ENCODE results near the gene DTX1. TPM values are rescaled to one million over a fixed set of nuclear protein-coding genes. Genes with fewer than 3 reads are reported as not detected.

The DTX1 gene
- total and polyA plus RNA-seq, 4 donors, result 0.15 to 4.8 (median 2.3) TPM

DNA sequence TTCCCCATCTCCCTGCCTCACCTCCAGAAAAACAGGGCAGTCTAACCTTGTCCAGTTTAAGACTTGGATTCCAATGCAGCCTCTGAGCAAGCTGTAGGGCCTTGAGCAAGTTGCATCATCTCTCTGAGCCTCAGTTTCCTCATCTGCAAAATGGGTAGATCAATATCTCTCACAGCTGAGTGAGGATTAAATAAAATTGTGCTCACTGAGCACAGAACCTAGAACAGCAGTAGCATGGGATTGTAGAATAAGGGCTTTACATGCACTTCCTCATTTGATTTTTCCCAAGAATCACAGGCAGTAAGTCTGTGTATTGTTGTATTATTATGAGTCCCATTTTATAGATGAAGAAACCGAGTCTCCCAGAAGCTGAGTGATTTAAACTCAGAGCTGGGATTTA, 2.0 kb downstream of the DTX1 start:
- no peaks in the 10 kb centered on the region for H3K27me3 ChIP-seq (ENCODE audit: control insufficient read depth in 1 of 2, insufficient read depth in 2 of 2, low read length in 1 of 2)
- H3K36me3 ChIP-seq (ENCODE audit: control insufficient read depth in 1 of 2, insufficient read depth in 2 of 2, low read length in 1 of 2), result no peaks in the 10 kb centered on the region
- 93 to 94% methylated on average over 1 of the region's 1 CpG for WGBS, 2 donors
- no peak overlapping the region for H3K4me3 ChIP-seq (ENCODE audit: low read length in 2 of 2)
- intact Hi-C loops (cut with DNase I), result no loop called here
- DNase-seq (no peak), ATAC-seq (ENCODE audit: low FRiP score) (no peak)
- H3K4me1 ChIP-seq (ENCODE audit: control insufficient read depth in 1 of 2, insufficient read depth in 2 of 2, low read length in 2 of 2), result no peaks in the 10 kb centered on the region
- no peak overlapping the region for H3K27ac ChIP-seq (ENCODE audit: low read depth in 1 of 2, low read length in 2 of 2)
- no peaks in the 10 kb centered on the region for H3K9me3 ChIP-seq (ENCODE audit: control insufficient read depth, low read length)

DNA sequence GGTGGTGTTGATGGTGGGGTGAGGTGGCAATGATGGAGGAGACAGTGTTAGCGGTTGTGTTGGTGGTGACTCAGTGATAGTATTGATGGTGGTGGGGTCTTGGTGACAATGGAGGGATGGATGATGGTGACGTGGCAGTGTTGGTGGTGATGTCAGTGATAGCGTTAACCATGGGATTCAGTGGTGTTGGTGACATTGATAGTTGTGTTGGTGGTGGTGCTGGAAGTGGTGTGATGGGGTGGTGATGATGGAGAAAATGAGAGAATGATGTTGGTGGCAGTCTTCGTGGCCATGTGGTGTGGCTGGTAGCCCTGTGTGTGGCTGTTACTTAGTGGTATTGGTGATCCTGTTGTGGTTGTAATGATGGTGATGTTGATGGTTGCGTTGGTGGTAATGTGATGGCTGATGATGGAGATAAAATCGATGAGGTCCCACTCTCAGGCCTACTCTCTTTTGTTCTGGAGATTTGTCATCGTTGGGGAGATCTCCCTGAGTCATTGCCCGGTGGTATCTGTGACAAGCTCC, 2.6 kb downstream of the DTX1 start:
- Histone ChIP-seq H3K36me3 (ENCODE audit: control insufficient read depth in 1 of 2, insufficient read depth in 2 of 2, low read length in 1 of 2) (no peaks in the 10 kb centered on the region), H3K27me3 (ENCODE audit: control insufficient read depth in 1 of 2, insufficient read depth in 2 of 2, low read length in 1 of 2) (no peaks in the 10 kb centered on the region), H3K4me3 (ENCODE audit: low read length in 2 of 2) (no peak overlapping the region), H3K9me3 (ENCODE audit: control insufficient read depth, low read length) (no peaks in the 10 kb centered on the region), H3K27ac (ENCODE audit: low read depth in 1 of 2, low read length in 2 of 2) (no peak overlapping the region), H3K4me1 (ENCODE audit: control insufficient read depth in 1 of 2, insufficient read depth in 2 of 2, low read length in 2 of 2) (no peaks in the 10 kb centered on the region)
- 90 to 91% methylated on average over 8 of the region's 8 CpGs for WGBS, 2 donors
- intact Hi-C loops (cut with DNase I), result no loop called here
- no peak for ATAC-seq (ENCODE audit: low FRiP score)
- DNase-seq, result no peak

DNA sequence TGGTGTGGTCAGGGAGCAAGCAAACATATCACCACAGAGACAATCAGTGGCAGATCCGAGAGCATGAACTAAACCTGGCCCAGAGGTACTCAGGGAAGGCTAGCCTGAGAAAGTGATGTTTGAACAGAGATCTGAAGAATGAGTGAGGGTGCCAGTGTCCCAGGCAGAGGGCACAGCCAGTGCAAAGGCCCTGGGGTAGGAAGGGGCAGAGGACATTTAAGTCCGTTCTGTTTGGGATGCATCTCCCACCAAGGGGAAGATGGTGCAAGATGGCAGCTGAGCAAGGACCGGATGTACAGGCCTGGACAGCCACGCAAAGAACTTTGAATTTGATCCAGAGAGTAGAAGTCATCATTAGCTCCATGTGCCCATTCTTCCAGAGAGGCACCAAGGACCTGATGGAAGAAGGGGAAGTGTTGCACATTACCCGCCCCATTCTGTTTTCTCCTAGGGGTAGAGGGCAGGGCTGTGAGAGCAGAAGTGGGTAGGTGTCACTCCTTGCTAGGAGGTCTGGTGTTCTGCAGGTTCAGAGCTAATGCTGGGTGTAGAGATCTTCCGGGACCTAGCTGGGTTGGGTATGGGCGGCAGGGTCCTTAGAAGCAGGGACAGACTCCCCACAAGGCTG, 3.9 kb downstream of the DTX1 start:
- H3K4me3 ChIP-seq (ENCODE audit: low read length in 2 of 2), result no peak overlapping the region
- 77 to 83% methylated on average over 7 of the region's 7 CpGs for WGBS, 2 donors
- no peaks in the 10 kb centered on the region for H3K9me3 ChIP-seq (ENCODE audit: control insufficient read depth, low read length)
- H3K27me3 ChIP-seq (ENCODE audit: control insufficient read depth in 1 of 2, insufficient read depth in 2 of 2, low read length in 1 of 2), result peaks cover 0 to 3% of the 10 kb centered on the region in 2 donors
- no peak overlapping the region for H3K27ac ChIP-seq (ENCODE audit: low read depth in 1 of 2, low read length in 2 of 2)
- intact Hi-C loops (cut with DNase I), result no loop called here
- no peaks in the 10 kb centered on the region for H3K4me1 ChIP-seq (ENCODE audit: control insufficient read depth in 1 of 2, insufficient read depth in 2 of 2, low read length in 2 of 2)
- ATAC-seq (ENCODE audit: low FRiP score), result no peak
- no peaks in the 10 kb centered on the region for H3K36me3 ChIP-seq (ENCODE audit: control insufficient read depth in 1 of 2, insufficient read depth in 2 of 2, low read length in 1 of 2)
- DNase-seq, result no peak

DNA sequence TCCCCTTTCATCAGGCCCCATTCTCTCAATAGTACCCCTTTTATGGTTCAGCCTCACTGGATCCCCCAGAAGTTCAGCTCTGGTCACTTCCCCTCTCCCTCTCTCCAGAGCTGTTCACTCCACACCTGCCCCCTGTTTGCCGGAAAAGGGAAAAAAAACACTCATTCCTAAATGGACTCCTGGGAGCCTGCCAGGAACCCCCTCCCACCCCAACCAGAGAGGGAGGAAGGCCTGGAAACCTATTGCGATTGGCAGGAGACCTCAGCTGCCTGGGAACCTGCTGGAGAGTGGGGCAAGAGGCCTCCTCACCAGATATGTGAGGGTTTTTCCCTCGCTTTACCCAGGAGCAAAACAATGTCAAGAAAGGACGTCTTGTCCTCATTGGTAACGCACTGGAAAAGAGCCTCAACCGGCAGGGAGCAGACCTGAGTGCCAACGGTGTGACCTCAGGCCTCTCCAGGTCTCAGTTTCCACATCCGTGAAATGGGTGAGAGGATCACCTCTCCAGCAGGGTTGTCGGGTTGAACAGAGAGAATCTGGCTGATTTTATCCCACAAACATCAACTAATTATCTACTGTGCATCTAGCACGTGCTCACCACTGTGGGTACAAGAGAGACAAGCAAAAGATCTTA, 4.6 kb downstream of the DTX1 start:
- no peak overlapping the region for H3K27ac ChIP-seq (ENCODE audit: low read depth in 1 of 2, low read length in 2 of 2)
- WGBS, 2 donors, result 55 to 57% methylated on average over 10 of the region's 10 CpGs
- intact Hi-C loops (cut with DNase I), result no loop called here
- DNase-seq, result no peak
- ATAC-seq (ENCODE audit: low FRiP score), result no peak
- no peak overlapping the region for H3K4me3 ChIP-seq (ENCODE audit: low read length in 2 of 2)
- H3K9me3 ChIP-seq (ENCODE audit: control insufficient read depth, low read length), result no peaks in the 10 kb centered on the region
- peaks cover 0 to 3% of the 10 kb centered on the region in 2 donors for H3K27me3 ChIP-seq (ENCODE audit: control insufficient read depth in 1 of 2, insufficient read depth in 2 of 2, low read length in 1 of 2)
- H3K36me3 ChIP-seq (ENCODE audit: control insufficient read depth in 1 of 2, insufficient read depth in 2 of 2, low read length in 1 of 2), result no peaks in the 10 kb centered on the region
- H3K4me1 ChIP-seq (ENCODE audit: control insufficient read depth in 1 of 2, insufficient read depth in 2 of 2, low read length in 2 of 2), result no peaks in the 10 kb centered on the region

DNA sequence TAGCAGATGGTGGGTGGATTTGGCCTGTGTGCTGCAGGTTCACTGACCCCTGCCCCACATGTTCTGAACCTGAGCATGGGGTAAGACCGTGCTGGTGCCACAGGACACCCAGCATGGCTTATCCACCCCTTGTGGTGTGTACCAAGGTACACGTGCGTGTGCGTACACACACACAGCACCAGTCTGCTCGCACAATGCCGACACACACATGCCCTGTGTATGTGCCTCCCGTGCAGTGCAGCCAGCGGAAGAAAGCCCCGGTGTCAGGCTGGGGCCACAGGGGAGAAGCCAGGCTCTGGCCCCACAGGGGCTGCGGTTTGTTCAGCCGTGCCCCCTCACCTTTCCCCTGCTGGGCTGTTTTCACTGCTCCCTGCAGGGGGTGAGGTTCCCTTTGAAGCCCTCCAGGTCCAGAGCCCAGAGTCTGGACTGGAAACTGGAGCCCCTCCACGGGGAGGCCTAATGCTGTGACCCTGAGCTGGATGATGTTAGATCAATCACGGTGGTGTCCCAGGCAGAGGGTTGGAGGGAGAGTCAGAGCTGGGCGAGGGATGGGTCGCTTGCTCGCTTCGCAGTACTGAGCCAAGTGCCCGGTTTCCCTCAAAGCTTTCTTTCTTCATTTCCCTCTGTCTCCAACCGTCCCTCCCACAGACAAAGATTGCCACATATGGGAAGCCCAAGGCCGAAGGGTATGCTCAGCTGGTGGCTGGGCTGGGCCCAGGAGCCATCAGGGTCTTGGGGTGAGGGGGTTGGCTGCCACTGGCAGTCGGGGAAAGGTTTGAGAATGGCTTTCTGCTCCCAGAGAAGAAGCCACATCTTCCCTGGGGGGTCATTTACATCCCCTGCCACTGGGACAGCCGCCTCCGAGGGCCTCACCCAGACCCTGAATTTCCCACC, 6.2 kb downstream of the DTX1 start:
- ATAC-seq (ENCODE audit: low FRiP score), result no peak
- no peak overlapping the region for H3K4me3 ChIP-seq (ENCODE audit: low read length in 2 of 2)
- H3K36me3 ChIP-seq (ENCODE audit: control insufficient read depth in 1 of 2, insufficient read depth in 2 of 2, low read length in 1 of 2), result no peaks in the 10 kb centered on the region
- H3K9me3 ChIP-seq (ENCODE audit: control insufficient read depth, low read length), result no peaks in the 10 kb centered on the region
- intact Hi-C loops (cut with DNase I), result no loop called here
- WGBS, 2 donors, result 23 to 39% methylated on average over 20 to 23 of the region's 23 CpGs
- H3K4me1 ChIP-seq (ENCODE audit: control insufficient read depth in 1 of 2, insufficient read depth in 2 of 2, low read length in 2 of 2), result no peaks in the 10 kb centered on the region
- peaks cover 0 to 3% of the 10 kb centered on the region in 2 donors for H3K27me3 ChIP-seq (ENCODE audit: control insufficient read depth in 1 of 2, insufficient read depth in 2 of 2, low read length in 1 of 2)
- no peak for DNase-seq
- H3K27ac ChIP-seq (ENCODE audit: low read depth in 1 of 2, low read length in 2 of 2), result no peak overlapping the region

DNA sequence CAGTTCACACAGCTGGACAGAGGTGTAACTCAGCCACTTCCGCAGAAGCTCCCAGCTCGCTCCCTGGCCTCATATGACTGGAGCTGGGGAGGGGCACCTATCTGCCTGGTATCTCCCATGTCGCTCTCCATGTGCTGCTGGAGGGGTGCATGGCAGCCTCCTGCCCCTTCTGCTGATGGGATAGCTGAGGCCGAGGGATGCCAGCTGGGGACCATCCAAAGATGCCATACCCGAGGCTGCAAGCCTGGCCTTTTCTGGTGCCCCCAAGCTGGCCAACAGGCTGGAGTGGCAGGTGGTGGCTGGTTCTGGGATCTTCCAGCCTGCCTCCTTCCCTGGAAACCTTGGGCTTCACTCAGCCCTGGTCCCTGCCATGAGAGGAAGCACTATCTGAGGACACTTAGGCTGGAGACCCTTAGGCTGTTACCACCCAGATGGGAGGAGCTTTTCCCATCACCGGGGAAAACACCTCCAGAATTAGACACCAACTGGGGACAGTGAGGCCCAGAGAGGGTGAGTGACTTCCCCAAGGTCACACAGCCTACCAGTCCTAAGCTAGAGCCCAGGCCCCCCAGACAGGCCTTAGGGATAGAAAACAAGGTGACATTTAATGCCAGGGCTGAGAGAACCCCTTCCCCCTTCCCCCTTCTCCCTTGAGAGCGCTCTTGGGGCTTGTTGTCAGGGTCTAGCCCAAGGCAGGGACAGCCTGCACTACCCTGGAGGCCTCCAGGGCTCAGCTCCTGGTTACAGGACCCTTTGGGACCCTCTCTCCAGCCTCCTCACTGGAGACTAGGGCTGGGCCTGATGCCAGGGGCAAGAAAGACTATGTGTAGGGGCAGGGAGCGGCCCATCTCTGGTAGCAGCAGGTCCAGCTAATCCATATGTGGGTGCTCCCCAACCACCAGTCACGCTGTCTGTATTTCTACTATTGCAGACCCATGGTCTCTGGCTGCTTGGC, 7.1 kb downstream of the DTX1 start:
- Histone ChIP-seq H3K27ac (ENCODE audit: low read depth in 1 of 2, low read length in 2 of 2) (no peak overlapping the region), H3K27me3 (ENCODE audit: control insufficient read depth in 1 of 2, insufficient read depth in 2 of 2, low read length in 1 of 2) (peaks cover 0 to 3% of the 10 kb centered on the region in 2 donors), H3K9me3 (ENCODE audit: control insufficient read depth, low read length) (no peaks in the 10 kb centered on the region), H3K4me3 (ENCODE audit: low read length in 2 of 2) (no peak overlapping the region), H3K36me3 (ENCODE audit: control insufficient read depth in 1 of 2, insufficient read depth in 2 of 2, low read length in 1 of 2) (no peaks in the 10 kb centered on the region), H3K4me1 (ENCODE audit: control insufficient read depth in 1 of 2, insufficient read depth in 2 of 2, low read length in 2 of 2) (no peaks in the 10 kb centered on the region)
- WGBS, 2 donors, result 77 to 80% methylated on average over 8 to 9 of the region's 9 CpGs
- DNase-seq (no peak), ATAC-seq (ENCODE audit: low FRiP score) (no peak)
- intact Hi-C loops (cut with DNase I), result no loop called here

DNA sequence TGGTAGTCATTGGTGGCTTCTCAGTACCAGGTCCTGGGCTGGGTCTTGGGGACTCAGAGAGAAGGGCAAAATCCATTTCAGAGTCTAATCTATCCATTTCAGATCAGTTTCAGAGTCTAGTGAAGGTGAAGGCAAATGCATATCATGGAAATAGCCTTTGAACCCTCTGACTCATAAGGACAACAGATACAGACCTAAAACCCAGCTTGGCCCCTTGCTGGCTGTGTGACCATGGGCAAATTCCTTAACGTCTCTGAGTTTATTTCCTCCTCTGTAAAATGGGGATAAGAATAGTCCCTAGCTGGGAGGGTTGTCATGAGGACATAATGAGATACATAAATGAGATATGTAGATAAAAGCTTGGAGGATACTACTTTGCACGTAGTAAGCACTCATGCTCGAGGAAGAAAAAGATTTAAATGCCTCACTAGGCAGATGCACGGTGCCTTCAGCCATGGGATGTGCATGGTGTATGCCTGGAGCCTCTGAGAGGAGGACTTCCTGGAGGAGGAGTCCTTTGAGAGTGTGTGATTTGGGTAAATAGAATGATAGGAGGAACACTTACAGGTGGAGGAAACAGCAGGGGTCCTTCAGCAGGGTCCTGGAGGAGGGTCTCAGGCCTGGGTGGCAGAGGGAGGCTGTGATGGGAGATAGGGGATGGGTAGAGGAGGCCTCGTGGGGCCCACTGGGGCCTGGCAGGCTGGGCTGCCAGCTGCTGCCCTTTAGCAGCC, 8.0 kb downstream of the DTX1 start:
- H3K4me1 ChIP-seq (ENCODE audit: control insufficient read depth in 1 of 2, insufficient read depth in 2 of 2, low read length in 2 of 2), result no peaks in the 10 kb centered on the region
- H3K27me3 ChIP-seq (ENCODE audit: control insufficient read depth in 1 of 2, insufficient read depth in 2 of 2, low read length in 1 of 2), result peaks cover 0 to 3% of the 10 kb centered on the region in 2 donors
- DNase-seq (no peak), ATAC-seq (ENCODE audit: low FRiP score) (no peak)
- H3K4me3 ChIP-seq (ENCODE audit: low read length in 2 of 2), result no peak overlapping the region
- intact Hi-C loops (cut with DNase I), result no loop called here
- no peak overlapping the region for H3K27ac ChIP-seq (ENCODE audit: low read depth in 1 of 2, low read length in 2 of 2)
- no peaks in the 10 kb centered on the region for H3K9me3 ChIP-seq (ENCODE audit: control insufficient read depth, low read length)
- WGBS, 2 donors, result 48 to 50% methylated on average over 5 of the region's 5 CpGs
- H3K36me3 ChIP-seq (ENCODE audit: control insufficient read depth in 1 of 2, insufficient read depth in 2 of 2, low read length in 1 of 2), result no peaks in the 10 kb centered on the region
